Epithelial cell of esophagus (primary cell): ENCODE data around the gene FSTL4.

Source experiments
- DNase-seq: peaks from one replicate; pipeline ENCODE4 v3.0.0; 2010; ENCODE audit warnings: low read depth
- H3K4me3 ChIP-seq: 2 replicates; pipeline ENCODE4 v1.5.1; 2011; ENCODE audit warnings: mild to moderate bottlenecking, low read length, control low read depth
- CTCF ChIP-seq: IDR thresholded peaks from 2 replicates; pipeline ENCODE4 v1.5.1; 2011; ENCODE audit warnings: low read depth, mild to moderate bottlenecking, low read length, control low read depth, inconsistent platforms; ENCODE audit not compliant: insufficient read depth; ENCODE audit errors: missing control alignments

The FSTL4 gene

GRCh38 chr5:133297293-133297692 is 315.0 kb downstream of the FSTL4 start:
- H3K4me3 ChIP-seq, result no peak overlapping the region
- no peak for TF ChIP-seq CTCF
- no peak for DNase-seq

- DNase-seq, result peak; percentile 27
- H3K4me3 ChIP-seq, result no peak overlapping the region
- TF ChIP-seq CTCF, result no peak
These were observed 315.7 kb downstream of the FSTL4 start for GRCh38 chr5:133296624-133297023.

GRCh38 chr5:133295520-133295919 is 316.8 kb downstream of the FSTL4 start:
- no peak overlapping the region for H3K4me3 ChIP-seq
- TF ChIP-seq CTCF, result no peak
- DNase-seq, result peak; percentile 46

- H3K4me3 ChIP-seq, result no peak overlapping the region
- no peak for DNase-seq
- no peak for TF ChIP-seq CTCF
These were observed 318.0 kb downstream of the FSTL4 start for GRCh38 chr5:133294380-133294779.

- TF ChIP-seq CTCF, result no peak
- no peak for DNase-seq
- no peak overlapping the region for H3K4me3 ChIP-seq
These were observed 318.4 kb downstream of the FSTL4 start for GRCh38 chr5:133293960-133294359.

GRCh38 chr5:133292300-133292699 is 320.0 kb downstream of the FSTL4 start:
- no peak overlapping the region for H3K4me3 ChIP-seq
- TF ChIP-seq CTCF, result no peak
- peak; percentile 94 for DNase-seq

- TF ChIP-seq CTCF, result no peak
- no peak for DNase-seq
These were observed 320.8 kb downstream of the FSTL4 start for GRCh38 chr5:133291524-133291923.

More at GRCh38 chr5:133291524-133291923, 320.8 kb downstream of the FSTL4 start:
- H3K4me3 ChIP-seq, result no peak overlapping the region
